ENCODE measurements around the gene KRT16.

DNA sequence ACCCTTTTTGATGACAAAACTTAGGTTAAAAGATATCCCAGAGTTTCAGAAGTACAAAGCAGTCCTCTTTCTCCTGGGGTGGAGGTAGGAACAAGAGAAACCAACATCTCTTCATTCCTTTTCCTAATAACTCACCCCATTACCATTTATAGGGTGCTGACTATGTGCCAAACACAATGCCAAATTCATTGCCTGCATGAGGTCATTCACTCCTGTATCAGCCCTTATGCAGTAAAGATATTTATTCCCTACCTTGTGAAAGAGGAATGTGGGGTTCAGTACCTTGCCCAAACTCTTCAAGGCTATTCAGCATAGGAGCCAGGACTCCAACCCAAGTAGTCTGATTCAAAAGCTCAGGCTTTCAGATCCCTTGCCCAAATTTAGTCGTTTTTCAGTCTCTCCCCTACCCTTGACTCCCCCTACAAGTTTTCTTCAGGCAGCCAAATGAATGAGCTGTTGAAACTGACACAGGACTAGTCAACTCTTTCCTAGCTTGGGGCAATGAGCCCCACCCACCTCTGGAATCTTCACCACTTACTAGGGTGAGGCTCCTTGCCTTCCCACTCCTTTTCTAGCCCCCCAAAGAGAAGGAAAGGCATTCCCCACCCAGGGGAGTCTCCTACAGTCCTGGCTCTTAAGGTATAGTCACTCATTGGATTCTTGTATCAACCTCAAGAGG is 31.7 kb downstream of the KRT16 start:
- TF ChIP-seq, protein P1, sequence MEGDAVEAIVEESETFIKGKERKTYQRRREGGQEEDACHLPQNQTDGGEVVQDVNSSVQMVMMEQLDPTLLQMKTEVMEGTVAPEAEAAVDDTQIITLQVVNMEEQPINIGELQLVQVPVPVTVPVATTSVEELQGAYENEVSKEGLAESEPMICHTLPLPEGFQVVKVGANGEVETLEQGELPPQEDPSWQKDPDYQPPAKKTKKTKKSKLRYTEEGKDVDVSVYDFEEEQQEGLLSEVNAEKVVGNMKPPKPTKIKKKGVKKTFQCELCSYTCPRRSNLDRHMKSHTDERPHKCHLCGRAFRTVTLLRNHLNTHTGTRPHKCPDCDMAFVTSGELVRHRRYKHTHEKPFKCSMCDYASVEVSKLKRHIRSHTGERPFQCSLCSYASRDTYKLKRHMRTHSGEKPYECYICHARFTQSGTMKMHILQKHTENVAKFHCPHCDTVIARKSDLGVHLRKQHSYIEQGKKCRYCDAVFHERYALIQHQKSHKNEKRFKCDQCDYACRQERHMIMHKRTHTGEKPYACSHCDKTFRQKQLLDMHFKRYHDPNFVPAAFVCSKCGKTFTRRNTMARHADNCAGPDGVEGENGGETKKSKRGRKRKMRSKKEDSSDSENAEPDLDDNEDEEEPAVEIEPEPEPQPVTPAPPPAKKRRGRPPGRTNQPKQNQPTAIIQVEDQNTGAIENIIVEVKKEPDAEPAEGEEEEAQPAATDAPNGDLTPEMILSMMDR (conservative IDR thresholded peaks at IDR 0.05) = no peak
- no peak for TF ChIP-seq ZFX (IDR thresholded peaks at IDR 0.05)
